ENCODE data around the gene SULT1C3.

DNA sequence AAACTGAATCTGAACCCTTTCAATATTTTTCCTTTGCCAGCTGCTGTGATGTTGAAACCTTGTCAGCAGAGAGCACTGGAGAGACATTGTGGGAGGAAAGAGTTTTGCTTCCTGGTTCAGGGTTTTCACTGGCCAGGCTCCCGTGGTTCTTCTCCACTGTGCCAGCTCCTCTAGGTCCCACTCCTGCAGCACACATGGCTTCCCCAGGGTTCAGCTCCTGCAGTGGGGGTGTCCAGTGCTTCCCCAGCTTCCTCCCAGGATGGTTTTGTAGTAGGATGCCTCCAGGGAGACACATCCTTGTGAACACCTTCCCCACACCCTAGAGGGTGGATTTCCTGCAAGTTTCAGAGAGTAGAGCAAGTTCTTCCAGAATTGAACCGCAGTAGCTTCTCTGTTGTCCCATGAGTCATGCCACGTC, 24.0 kb upstream of the SULT1C3 start:
- TF ChIP-seq, protein P1, sequence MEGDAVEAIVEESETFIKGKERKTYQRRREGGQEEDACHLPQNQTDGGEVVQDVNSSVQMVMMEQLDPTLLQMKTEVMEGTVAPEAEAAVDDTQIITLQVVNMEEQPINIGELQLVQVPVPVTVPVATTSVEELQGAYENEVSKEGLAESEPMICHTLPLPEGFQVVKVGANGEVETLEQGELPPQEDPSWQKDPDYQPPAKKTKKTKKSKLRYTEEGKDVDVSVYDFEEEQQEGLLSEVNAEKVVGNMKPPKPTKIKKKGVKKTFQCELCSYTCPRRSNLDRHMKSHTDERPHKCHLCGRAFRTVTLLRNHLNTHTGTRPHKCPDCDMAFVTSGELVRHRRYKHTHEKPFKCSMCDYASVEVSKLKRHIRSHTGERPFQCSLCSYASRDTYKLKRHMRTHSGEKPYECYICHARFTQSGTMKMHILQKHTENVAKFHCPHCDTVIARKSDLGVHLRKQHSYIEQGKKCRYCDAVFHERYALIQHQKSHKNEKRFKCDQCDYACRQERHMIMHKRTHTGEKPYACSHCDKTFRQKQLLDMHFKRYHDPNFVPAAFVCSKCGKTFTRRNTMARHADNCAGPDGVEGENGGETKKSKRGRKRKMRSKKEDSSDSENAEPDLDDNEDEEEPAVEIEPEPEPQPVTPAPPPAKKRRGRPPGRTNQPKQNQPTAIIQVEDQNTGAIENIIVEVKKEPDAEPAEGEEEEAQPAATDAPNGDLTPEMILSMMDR (IDR thresholded peaks at IDR 0.05; ENCODE audit: insufficient read depth, low read depth, low read length): peak; percentile 33
- TF ChIP-seq EZH2 (IDR thresholded peaks at IDR 0.05; ENCODE audit: insufficient read depth, low read length): no peak

All from astrocyte (in vitro differentiated cells and primary cell).